Endothelial cell of umbilical vein (primary cell): ENCODE measurements around the gene SH3GLB2.

Experiments
- CTCF ChIP-seq, 2 donors: IDR thresholded peaks; 1 replicate in 1 of 2; 2 replicates in 1 of 2; pipeline ENCODE4 v1.5.1; 2011; ENCODE audit warnings: low read length in 2 of 2, mild to moderate bottlenecking in 2 of 2, moderate library complexity in 2 of 2, control low read depth in 1 of 2, inconsistent platforms in 1 of 2, low read depth in 1 of 2; ENCODE audit not compliant: insufficient read depth in 1 of 2; ENCODE audit errors: extremely low read depth in 1 of 2
- EZH2 ChIP-seq: IDR thresholded peaks from 2 replicates; pipeline ENCODE4 v1.6.1; 2012; ENCODE audit warnings: borderline replicate concordance, low read depth, mild to moderate bottlenecking, moderate library complexity, low read length, inconsistent platforms; ENCODE audit not compliant: severe bottlenecking
- GATA2 ChIP-seq: IDR thresholded peaks from 2 replicates; pipeline ENCODE4 v1.7.0; 2011; ENCODE audit warnings: low read depth, mild to moderate bottlenecking, moderate library complexity, mixed read lengths, low read length; ENCODE audit not compliant: insufficient read length, insufficient read depth
- POLR2A ChIP-seq: IDR thresholded peaks from 2 replicates; pipeline ENCODE4 v1.6.1; 2012; ENCODE audit warnings: low read depth, mild to moderate bottlenecking, control low read depth, low read length

GRCh38 chr9:128998462-128998861 is 29.7 kb downstream of the SH3GLB2 start:
- TF ChIP-seq CTCF (IDR thresholded peaks at IDR 0.05; ENCODE audit: extremely low read depth in 1 of 2, insufficient read depth in 1 of 2, low read depth in 1 of 2, low read length in 2 of 2) = no peak
- no peak for TF ChIP-seq POLR2A
- no peak for TF ChIP-seq GATA2
- no peak for TF ChIP-seq EZH2
